Effector memory CD4-positive, alpha-beta T cell (primary cell): Measurements from ENCODE around the gene ENTPD6.

Source experiments
- DNase-seq, 3 donors: peaks; one replicate each; pipeline ENCODE4 v3.0.0-alpha.2; 2020
- H3K27ac ChIP-seq: 2 replicates; pipeline ENCODE4 v1.7.0; 2013; ENCODE audit warnings: mild to moderate bottlenecking, low read length, moderate library complexity; ENCODE audit not compliant: insufficient read depth, poor library complexity, severe bottlenecking
- H3K27me3 ChIP-seq: replicated peaks from 2 replicates; pipeline ENCODE4 v1.7.0; 2013; ENCODE audit warnings: mild to moderate bottlenecking, low read length; ENCODE audit not compliant: insufficient read depth, control insufficient read depth, poor library complexity, severe bottlenecking
- H3K36me3 ChIP-seq: 2 replicates; pipeline ENCODE4 v1.7.0; 2013; ENCODE audit warnings: mild to moderate bottlenecking, low read length, moderate library complexity; ENCODE audit not compliant: control insufficient read depth, insufficient read depth
- H3K4me1 ChIP-seq: 2 replicates; pipeline ENCODE4 v1.7.0; 2013; ENCODE audit warnings: low read length, mild to moderate bottlenecking; ENCODE audit not compliant: control insufficient read depth, insufficient read depth, poor library complexity, severe bottlenecking
- H3K4me3 ChIP-seq: 2 replicates; pipeline ENCODE4 v1.7.0; 2013; ENCODE audit warnings: low read length, low read depth, mild to moderate bottlenecking; ENCODE audit not compliant: insufficient read depth, poor library complexity, severe bottlenecking
- H3K9me3 ChIP-seq: 2 replicates; pipeline ENCODE4 v1.7.0; 2013; ENCODE audit warnings: mild to moderate bottlenecking, low read length, moderate library complexity; ENCODE audit not compliant: control insufficient read depth

The ENTPD6 gene

GRCh38 chr20:25217161-25218108, 21.9 kb downstream of the ENTPD6 start:
- H3K27ac ChIP-seq = no peak overlapping the region
- no peak overlapping the region for H3K4me3 ChIP-seq
- DNase-seq = no peak
- H3K9me3 ChIP-seq = no peaks in the 10 kb centered on the region
- H3K36me3 ChIP-seq = peaks cover 47% of the 10 kb centered on the region
- no peaks in the 10 kb centered on the region for H3K4me1 ChIP-seq
- no peaks in the 10 kb centered on the region for H3K27me3 ChIP-seq

- no peaks in the 10 kb centered on the region for H3K9me3 ChIP-seq
- DNase-seq = no peak
- H3K27me3 ChIP-seq = no peaks in the 10 kb centered on the region
- H3K27ac ChIP-seq = no peak overlapping the region
- no peaks in the 10 kb centered on the region for H3K4me1 ChIP-seq
- H3K4me3 ChIP-seq = no peak overlapping the region
- peaks cover 46% of the 10 kb centered on the region for H3K36me3 ChIP-seq
These were observed 22.6 kb downstream of the ENTPD6 start for GRCh38 chr20:25218109-25218486.

- Histone ChIP-seq H3K27ac (no peak overlapping the region), H3K4me1 (no peaks in the 10 kb centered on the region), H3K9me3 (no peaks in the 10 kb centered on the region), H3K36me3 (peaks cover 42% of the 10 kb centered on the region), H3K4me3 (no peak overlapping the region), H3K27me3 (no peaks in the 10 kb centered on the region)
- DNase-seq = no peak
These were observed 23.0 kb downstream of the ENTPD6 start for GRCh38 chr20:25218492-25218891.

- Histone ChIP-seq H3K27ac (no peak overlapping the region), H3K4me3 (no peak overlapping the region), H3K27me3 (no peaks in the 10 kb centered on the region), H3K9me3 (no peaks in the 10 kb centered on the region), H3K4me1 (no peaks in the 10 kb centered on the region), H3K36me3 (peaks cover 33% of the 10 kb centered on the region)
- DNase-seq = no peak
These were observed 23.9 kb downstream of the ENTPD6 start for GRCh38 chr20:25219365-25219764.

- Histone ChIP-seq H3K9me3 (no peaks in the 10 kb centered on the region), H3K4me3 (no peak overlapping the region), H3K4me1 (no peaks in the 10 kb centered on the region), H3K27ac (no peak overlapping the region), H3K36me3 (peaks cover 27% of the 10 kb centered on the region), H3K27me3 (no peaks in the 10 kb centered on the region)
- DNase-seq = no peak
These were observed 24.7 kb downstream of the ENTPD6 start for GRCh38 chr20:25220021-25220730.

GRCh38 chr20:25220810-25221591, 25.5 kb downstream of the ENTPD6 start:
- no peak for DNase-seq
- H3K27me3 ChIP-seq = no peaks in the 10 kb centered on the region
- no peak overlapping the region for H3K27ac ChIP-seq
- H3K36me3 ChIP-seq = peaks cover 19% of the 10 kb centered on the region
- no peaks in the 10 kb centered on the region for H3K4me1 ChIP-seq
- H3K9me3 ChIP-seq = no peaks in the 10 kb centered on the region
- H3K4me3 ChIP-seq = no peak overlapping the region

GRCh38 chr20:25221592-25222460, 26.3 kb downstream of the ENTPD6 start:
- no peaks in the 10 kb centered on the region for H3K27me3 ChIP-seq
- no peak overlapping the region for H3K27ac ChIP-seq
- DNase-seq = no peak
- H3K4me3 ChIP-seq = no peak overlapping the region
- no peaks in the 10 kb centered on the region for H3K9me3 ChIP-seq
- H3K36me3 ChIP-seq = peaks cover 19% of the 10 kb centered on the region
- no peaks in the 10 kb centered on the region for H3K4me1 ChIP-seq

- Histone ChIP-seq H3K36me3 (peaks cover 12% of the 10 kb centered on the region), H3K4me1 (no peaks in the 10 kb centered on the region), H3K27ac (no peak overlapping the region), H3K9me3 (no peaks in the 10 kb centered on the region), H3K27me3 (no peaks in the 10 kb centered on the region), H3K4me3 (no peak overlapping the region)
- DNase-seq = no peak
These were observed 27.1 kb downstream of the ENTPD6 start for GRCh38 chr20:25222461-25223178.

GRCh38 chr20:25223179-25223661, 27.7 kb downstream of the ENTPD6 start:
- no peak overlapping the region for H3K4me3 ChIP-seq
- no peak for DNase-seq
- H3K36me3 ChIP-seq = peaks cover 8% of the 10 kb centered on the region

More at GRCh38 chr20:25223179-25223661, 27.7 kb downstream of the ENTPD6 start:
- Histone ChIP-seq H3K9me3 (no peaks in the 10 kb centered on the region), H3K4me1 (no peaks in the 10 kb centered on the region), H3K27me3 (no peaks in the 10 kb centered on the region), H3K27ac (no peak overlapping the region)
